ENCODE data around the gene CEACAM19. TPM values are rescaled to one million over a fixed set of nuclear protein-coding genes. Genes with fewer than 3 reads are reported as not detected.
A peak's percentile ranks its signal among the peaks of the same experiment; 100 is the strongest.

Gene CEACAM19
- total and polyA plus RNA-seq, 2 of the 13 experiments (the other 11 are each of a cell fraction or from before 2014, with no cell fraction given): 1.3 to 4.0 TPM

- no peak for TF ChIP-seq PBX3 (CRISPR knock-in tag; IDR thresholded peaks at IDR 0.05; ENCODE audit: borderline replicate concordance)
- no peak for TF ChIP-seq ZNF83 (CRISPR knock-in tag; IDR thresholded peaks at IDR 0.05; ENCODE audit: borderline replicate concordance)
- TF ChIP-seq ZBTB43 (CRISPR knock-in tag; conservative IDR thresholded peaks at IDR 0.05): no peak
- TF ChIP-seq ZSCAN30 (CRISPR knock-in tag; IDR thresholded peaks at IDR 0.05): no peak
- 0 out of 2 replicates have a peak, but pooled peaks have one; percentile 26 for TF ChIP-seq REPIN1 (CRISPR knock-in tag; IDR thresholded peaks at IDR 0.05; ENCODE audit: borderline replicate concordance, low read depth)
- TF ChIP-seq, protein P1, sequence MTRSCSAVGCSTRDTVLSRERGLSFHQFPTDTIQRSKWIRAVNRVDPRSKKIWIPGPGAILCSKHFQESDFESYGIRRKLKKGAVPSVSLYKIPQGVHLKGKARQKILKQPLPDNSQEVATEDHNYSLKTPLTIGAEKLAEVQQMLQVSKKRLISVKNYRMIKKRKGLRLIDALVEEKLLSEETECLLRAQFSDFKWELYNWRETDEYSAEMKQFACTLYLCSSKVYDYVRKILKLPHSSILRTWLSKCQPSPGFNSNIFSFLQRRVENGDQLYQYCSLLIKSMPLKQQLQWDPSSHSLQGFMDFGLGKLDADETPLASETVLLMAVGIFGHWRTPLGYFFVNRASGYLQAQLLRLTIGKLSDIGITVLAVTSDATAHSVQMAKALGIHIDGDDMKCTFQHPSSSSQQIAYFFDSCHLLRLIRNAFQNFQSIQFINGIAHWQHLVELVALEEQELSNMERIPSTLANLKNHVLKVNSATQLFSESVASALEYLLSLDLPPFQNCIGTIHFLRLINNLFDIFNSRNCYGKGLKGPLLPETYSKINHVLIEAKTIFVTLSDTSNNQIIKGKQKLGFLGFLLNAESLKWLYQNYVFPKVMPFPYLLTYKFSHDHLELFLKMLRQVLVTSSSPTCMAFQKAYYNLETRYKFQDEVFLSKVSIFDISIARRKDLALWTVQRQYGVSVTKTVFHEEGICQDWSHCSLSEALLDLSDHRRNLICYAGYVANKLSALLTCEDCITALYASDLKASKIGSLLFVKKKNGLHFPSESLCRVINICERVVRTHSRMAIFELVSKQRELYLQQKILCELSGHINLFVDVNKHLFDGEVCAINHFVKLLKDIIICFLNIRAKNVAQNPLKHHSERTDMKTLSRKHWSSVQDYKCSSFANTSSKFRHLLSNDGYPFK (CRISPR knock-in tag; IDR thresholded peaks at IDR 0.05; ENCODE audit: borderline replicate concordance): no peak; the same call in 1 of the 2 replicates
- TF ChIP-seq CHD4 (IDR thresholded peaks at IDR 0.05; ENCODE audit: borderline replicate concordance, low read length): no peak
- TF ChIP-seq SP2 (CRISPR knock-in tag; IDR thresholded peaks at IDR 0.05): no peak
- TF ChIP-seq KDM1A (CRISPR knock-in tag; IDR thresholded peaks at IDR 0.05): no peak
- no peak for TF ChIP-seq CREB1 (IDR thresholded peaks at IDR 0.05)
- no peak for TF ChIP-seq CREB1 (CRISPR knock-in tag; IDR thresholded peaks at IDR 0.05)
- TF ChIP-seq GTF2F1 (IDR thresholded peaks at IDR 0.05; ENCODE audit: low read length): no peak
- TF ChIP-seq HMG20B (CRISPR knock-in tag; conservative IDR thresholded peaks at IDR 0.05): no peak
- no peak for TF ChIP-seq NFYC (CRISPR knock-in tag; IDR thresholded peaks at IDR 0.05)
- no peak for TF ChIP-seq NFIC (IDR thresholded peaks at IDR 0.05; ENCODE audit: low read length)
- TF ChIP-seq, protein P2, sequence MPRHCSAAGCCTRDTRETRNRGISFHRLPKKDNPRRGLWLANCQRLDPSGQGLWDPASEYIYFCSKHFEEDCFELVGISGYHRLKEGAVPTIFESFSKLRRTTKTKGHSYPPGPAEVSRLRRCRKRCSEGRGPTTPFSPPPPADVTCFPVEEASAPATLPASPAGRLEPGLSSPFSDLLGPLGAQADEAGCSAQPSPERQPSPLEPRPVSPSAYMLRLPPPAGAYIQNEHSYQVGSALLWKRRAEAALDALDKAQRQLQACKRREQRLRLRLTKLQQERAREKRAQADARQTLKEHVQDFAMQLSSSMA (CRISPR knock-in tag; IDR thresholded peaks at IDR 0.05): no peak; the same call in 1 of the 2 replicates
- 0 out of 2 replicates have a peak, but pooled peaks have one; percentile 71 for TF ChIP-seq ZNF770 (CRISPR knock-in tag; IDR thresholded peaks at IDR 0.05)
- no peak for TF ChIP-seq SOX6 (IDR thresholded peaks at IDR 0.05)
- no peak; the same call in 1 of the 2 replicates for TF ChIP-seq SOX6 (CRISPR knock-in tag; IDR thresholded peaks at IDR 0.05)
- TF ChIP-seq ZC3H4 (CRISPR knock-in tag; IDR thresholded peaks at IDR 0.05; ENCODE audit: borderline replicate concordance): no peak
- TF ChIP-seq RELA (CRISPR knock-in tag; IDR thresholded peaks at IDR 0.05): no peak
- no peak for TF ChIP-seq MATR3 (CRISPR knock-in tag; IDR thresholded peaks at IDR 0.05)
- TF ChIP-seq MYC (CRISPR knock-in tag; IDR thresholded peaks at IDR 0.05; ENCODE audit: borderline replicate concordance): peak; percentile 88
Measured at GRCh38 chr19:44643605-44644401, 27.5 kb upstream of the CEACAM19 start, which contains the start of gene PVR (continued).
